ENCODE results near the gene MAPKAP1.

DNA sequence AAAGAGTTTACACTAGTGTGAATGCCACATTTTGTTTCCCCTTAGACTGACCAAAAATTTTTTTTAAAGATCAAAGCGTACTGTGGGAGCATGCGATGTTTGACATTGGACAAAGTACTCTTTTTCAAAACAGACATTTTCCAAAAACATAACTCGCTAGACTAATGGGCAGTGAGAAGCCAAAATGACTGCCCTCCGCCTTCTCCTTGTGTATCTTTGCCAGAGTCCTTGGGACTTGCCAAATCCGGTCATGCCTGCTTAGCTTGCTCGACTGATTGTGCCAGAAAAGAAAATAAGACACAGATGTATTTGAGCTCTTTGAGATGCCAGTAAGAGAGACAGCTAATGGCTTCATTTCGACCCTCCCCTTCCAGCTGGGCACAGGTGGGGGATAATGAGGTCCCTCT lies 157.5 kb downstream of the MAPKAP1 start:
- no peak for TF ChIP-seq CTCF (conservative IDR thresholded peaks at IDR 0.05; ENCODE audit: low read depth in 2 of 2)
- TF ChIP-seq EZH2 (IDR thresholded peaks at IDR 0.05; ENCODE audit: low read depth, unreplicated experiment) = no peak
- no peak for TF ChIP-seq CREB1 (CRISPR knock-in tag; IDR thresholded peaks at IDR 0.05; ENCODE audit: low read depth)
- no peak for TF ChIP-seq POLR2AphosphoS5 (IDR thresholded peaks at IDR 0.05; ENCODE audit: low read depth)
- no peak for TF ChIP-seq EZH2phosphoT487 (IDR thresholded peaks at IDR 0.05; ENCODE audit: unreplicated experiment)
- TF ChIP-seq JUNB (IDR thresholded peaks at IDR 0.05; ENCODE audit: unreplicated experiment) = no peak
- no peak for TF ChIP-seq REST (IDR thresholded peaks at IDR 0.05; ENCODE audit: unreplicated experiment)
- TF ChIP-seq STAT1 (IDR thresholded peaks at IDR 0.05; ENCODE audit: unreplicated experiment) = no peak
- TF ChIP-seq, protein P1, sequence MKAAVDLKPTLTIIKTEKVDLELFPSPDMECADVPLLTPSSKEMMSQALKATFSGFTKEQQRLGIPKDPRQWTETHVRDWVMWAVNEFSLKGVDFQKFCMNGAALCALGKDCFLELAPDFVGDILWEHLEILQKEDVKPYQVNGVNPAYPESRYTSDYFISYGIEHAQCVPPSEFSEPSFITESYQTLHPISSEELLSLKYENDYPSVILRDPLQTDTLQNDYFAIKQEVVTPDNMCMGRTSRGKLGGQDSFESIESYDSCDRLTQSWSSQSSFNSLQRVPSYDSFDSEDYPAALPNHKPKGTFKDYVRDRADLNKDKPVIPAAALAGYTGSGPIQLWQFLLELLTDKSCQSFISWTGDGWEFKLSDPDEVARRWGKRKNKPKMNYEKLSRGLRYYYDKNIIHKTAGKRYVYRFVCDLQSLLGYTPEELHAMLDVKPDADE (IDR thresholded peaks at IDR 0.05) = no peak
- TF ChIP-seq ZNF114 (CRISPR knock-in tag; IDR thresholded peaks at IDR 0.05) = no peak
- TF ChIP-seq ZNF331 (CRISPR knock-in tag; IDR thresholded peaks at IDR 0.05; ENCODE audit: low read depth) = no peak
- TF ChIP-seq NANOG (IDR thresholded peaks at IDR 0.05; ENCODE audit: borderline replicate concordance) = no peak
- no peak for TF ChIP-seq ZNF462 (CRISPR knock-in tag; IDR thresholded peaks at IDR 0.05)

Measured in GM23338 (cell line).